Stimulated activated CD8-positive, alpha-beta memory T cell treated with anti-CD3 and anti-CD28 coated beads, Interleukin-12 subunit alpha, Interleukin-12 subunit beta, amount 100 ng/mL, for 24 hours (primary cell): Measurements from ENCODE around the gene PDCD1.
A peak's percentile ranks its signal among the peaks of the same experiment; 100 is the strongest.

Experiments
- DNase-seq: peaks from one replicate; pipeline ENCODE4 v3.0.0-alpha.2; 2020; ENCODE audit errors: extremely low read depth

PDCD1 gene

GRCh38 chr2:241852116-241852980, 6.3 kb downstream of the PDCD1 start:
- DNase-seq, result no peak

GRCh38 chr2:241851325-241852115, 7.2 kb downstream of the PDCD1 start:
- no peak for DNase-seq

GRCh38 chr2:241850544-241851324, 8.0 kb downstream of the PDCD1 start:
- no peak for DNase-seq

- DNase-seq, result no peak
These were observed 8.8 kb downstream of the PDCD1 start for GRCh38 chr2:241849616-241850543.

- DNase-seq, result no peak
These were observed 9.7 kb downstream of the PDCD1 start for GRCh38 chr2:241848761-241849615.

GRCh38 chr2:241846406-241846805, 12.3 kb downstream of the PDCD1 start:
- DNase-seq, result no peak

GRCh38 chr2:241844831-241845578, 13.7 kb downstream of the PDCD1 start:
- DNase-seq, result no peak

- peak; percentile 65 for DNase-seq
These were observed 14.5 kb downstream of the PDCD1 start for GRCh38 chr2:241844066-241844728.

DNA sequence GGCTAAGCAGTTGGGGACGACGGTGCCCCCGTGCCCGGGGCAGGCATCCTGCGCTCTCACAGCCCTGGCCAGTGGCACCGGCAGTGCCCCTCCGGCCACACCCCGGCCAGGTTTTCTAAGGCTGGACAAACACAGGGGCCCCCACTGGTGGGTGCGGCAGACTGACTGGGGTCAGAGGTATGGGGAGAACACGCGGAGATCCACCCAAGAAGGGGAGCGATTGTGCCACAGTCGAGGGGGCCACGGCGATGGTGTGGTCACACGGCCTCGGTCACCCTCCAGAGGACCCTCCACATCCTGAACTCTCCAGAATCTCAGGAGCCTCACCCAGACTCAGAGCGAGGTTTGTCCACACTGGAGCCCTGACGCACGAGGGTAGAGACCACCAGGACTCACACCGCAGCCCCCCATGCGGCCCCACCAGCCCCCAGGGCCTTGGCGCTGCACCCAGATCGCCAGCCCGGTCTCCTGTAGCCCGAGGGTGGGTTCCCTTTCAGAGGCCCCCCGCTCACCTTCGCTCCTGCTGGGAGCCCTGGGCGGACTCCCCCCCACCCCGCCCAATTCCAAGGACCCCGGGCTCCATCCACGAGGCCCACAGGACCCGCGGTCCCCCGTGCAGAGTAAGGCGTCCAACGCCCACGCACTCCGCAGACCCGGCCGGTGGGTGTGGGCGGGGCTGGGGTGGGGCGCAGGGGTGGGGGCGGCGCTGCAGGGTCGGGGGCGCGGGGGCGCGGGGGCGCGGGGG, 15.2 kb downstream of the PDCD1 start:
- no peak for DNase-seq

DNA sequence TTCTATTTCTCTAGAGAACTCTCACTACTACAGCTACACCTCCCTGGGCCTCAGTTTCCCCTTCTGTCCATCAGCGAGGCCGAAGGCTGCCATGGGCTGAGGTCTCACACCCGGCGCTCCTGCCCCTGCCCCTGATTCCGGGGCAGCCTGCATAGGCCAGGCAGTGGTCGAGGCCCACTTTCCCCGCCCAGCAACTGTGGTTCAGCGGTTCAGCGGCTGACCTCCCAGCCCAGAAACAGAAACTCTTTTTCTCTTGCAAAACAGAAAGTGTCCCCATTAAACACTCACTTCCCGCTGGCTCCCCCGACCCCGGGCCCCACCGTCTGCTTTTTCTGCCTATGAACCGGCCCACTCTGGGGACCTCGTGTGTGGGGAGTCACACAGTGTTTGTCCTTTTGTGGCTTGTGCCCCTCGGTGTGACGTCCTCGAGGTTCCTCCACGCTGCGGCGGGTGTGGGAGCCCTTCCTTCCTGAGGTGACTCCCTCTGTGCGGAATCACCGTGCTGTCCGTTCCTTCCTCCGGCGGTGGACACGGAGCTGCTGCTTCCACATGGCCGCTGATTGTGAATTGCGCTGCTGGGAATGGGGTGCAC, 16.0 kb downstream of the PDCD1 start:
- DNase-seq, result no peak

DNA sequence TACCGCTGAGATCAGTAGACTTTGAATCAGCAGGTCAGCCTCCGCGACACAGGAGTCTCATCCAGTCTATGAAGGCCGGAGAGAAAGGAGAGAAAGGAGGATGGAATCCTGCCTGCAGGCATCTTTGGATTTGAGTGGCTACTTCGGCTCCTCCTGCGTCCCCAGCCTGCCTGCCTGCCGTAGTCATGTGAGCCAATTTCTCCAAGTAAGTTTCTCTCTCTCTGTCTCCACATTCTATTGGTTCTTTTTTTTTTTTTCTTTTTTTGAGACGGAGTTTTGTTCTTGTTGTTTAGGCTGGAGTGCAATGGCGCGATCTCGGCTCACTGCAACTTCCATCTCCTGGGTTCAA, 16.7 kb downstream of the PDCD1 start:
- DNase-seq, result no peak

DNA sequence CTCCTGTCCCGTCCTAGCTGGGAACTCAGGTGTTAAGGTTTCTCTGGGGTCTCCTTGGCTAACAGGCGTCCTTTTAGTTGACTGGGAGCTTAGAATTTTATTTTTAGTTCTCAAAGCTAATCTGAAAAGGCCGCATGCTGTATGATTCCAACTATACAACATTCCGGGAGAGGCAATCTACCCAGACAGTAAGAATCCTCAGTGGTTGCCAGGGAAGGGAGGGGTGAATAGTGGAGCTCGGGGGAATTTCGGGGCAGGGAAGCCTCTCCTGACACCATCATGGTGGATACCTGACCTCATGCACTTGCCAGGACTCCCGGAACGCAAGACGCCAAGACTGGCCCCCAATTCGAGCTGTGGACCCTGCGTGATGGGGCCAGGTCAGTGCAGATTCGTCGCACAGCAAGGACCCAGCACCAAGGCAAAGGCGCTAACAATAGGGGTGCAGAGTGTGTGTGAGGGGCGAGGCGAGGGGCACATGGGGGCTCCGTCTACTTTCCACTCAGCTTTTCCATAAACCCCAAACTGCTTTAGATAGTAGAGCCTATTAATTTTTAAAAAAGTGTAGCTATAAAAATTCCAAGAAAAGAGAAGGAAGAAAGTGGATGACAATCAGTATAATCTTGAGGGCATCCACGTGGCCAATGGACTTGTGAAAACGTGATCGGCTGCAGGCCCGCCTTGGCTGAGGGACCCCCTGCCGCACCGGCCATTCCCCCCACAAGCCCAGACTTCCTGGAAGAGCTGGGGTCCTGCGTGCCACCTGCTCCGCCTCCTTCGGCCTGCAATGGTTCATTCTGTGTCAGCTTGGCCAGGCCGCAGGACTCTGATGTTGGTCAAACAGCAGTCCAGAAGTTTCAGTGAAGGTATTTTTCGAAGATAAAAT, 17.3 kb downstream of the PDCD1 start:
- DNase-seq, result no peak

DNA sequence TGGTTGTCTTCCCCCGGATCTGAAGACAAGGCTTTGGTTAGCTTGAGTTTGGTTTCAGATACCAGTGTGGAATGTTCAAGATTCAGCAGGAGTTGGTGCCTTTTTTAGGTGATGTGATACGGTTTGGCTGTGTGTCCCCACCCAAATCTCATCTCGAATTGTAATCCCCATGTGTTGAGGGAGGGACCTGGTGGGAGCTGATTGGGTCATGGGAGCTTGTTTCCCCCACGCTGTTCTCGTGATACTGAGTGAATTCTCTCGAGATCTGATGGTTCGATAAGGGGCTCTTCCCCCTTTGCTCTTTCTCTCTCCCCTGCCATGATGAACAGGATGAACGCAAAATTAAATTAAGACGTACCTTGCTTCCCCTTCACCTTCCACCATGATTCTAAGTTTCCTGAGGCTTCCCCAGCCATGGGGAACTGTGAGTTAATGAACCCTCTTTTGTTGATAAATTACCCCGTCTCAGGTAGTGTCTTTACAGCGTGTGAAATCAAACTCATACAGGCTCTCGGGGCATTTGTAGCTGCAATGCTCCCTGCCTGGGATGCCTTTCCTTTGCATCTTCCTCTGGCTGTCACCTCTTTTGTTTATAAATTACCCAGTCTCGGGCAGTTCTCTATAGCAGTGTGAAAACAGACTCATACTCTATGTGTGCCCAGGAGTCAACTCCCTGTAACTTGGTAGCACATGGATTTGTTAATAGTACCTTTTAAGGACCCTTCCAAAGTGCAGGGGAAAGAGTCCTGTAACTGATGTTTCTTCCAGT, 21.3 kb downstream of the PDCD1 start:
- DNase-seq, result no peak

GRCh38 chr2:241836292-241836691, 22.4 kb downstream of the PDCD1 start:
- DNase-seq, result no peak

- DNase-seq, result no peak
These were observed 23.1 kb downstream of the PDCD1 start for GRCh38 chr2:241835611-241836010.
